Neutrophil (primary cell): ENCODE results near the gene PITPNB.

ENCODE experiments used
- H3K27ac ChIP-seq: fragments of 200-600 bp; sonication (generic); 2 replicates; pipeline ENCODE4 v1.5.1; 2016; ENCODE audit warnings: mild to moderate bottlenecking, moderate library complexity
- H3K27me3 ChIP-seq: fragments of 200-600 bp; sonication (generic); 2 replicates; pipeline ENCODE4 v1.6.0; 2016; ENCODE audit warnings: mild to moderate bottlenecking
- H3K36me3 ChIP-seq: fragments of 200-600 bp; sonication (generic); 2 replicates; pipeline ENCODE4 v1.5.1; 2017
- H3K4me1 ChIP-seq, 2 experiments: fragments of 200-600 bp in 1 of 2; sonication (generic) in 1 of 2; 1 replicate in 1 of 2; 2 replicates in 1 of 2; pipeline versions ENCODE4 v1.5.1 to v1.6.1; 2013 to 2016; ENCODE audit warnings: low read depth in 1 of 2, low read length in 1 of 2, mild to moderate bottlenecking in 1 of 2, moderate library complexity in 1 of 2; ENCODE audit not compliant: control insufficient read depth in 1 of 2, insufficient read depth in 1 of 2
- H3K4me3 ChIP-seq, 2 experiments: fragments of 200-600 bp in 1 of 2; sonication (generic) in 1 of 2; 1 replicate in 1 of 2; 2 replicates in 1 of 2; pipeline ENCODE4 v1.5.1; 2013 to 2016; ENCODE audit warnings: low read depth in 1 of 2, low read length in 1 of 2, mild to moderate bottlenecking in 1 of 2, moderate library complexity in 1 of 2
- H3K9me3 ChIP-seq: fragments of 200-600 bp; sonication (generic); 2 replicates; pipeline ENCODE4 v1.5.1; 2016
- TF ChIP-seq, protein P1 (sequence below): fragments of 200-600 bp; sonication (generic); IDR thresholded peaks from 2 replicates; pipeline ENCODE4 v1.5.1; 2016; ENCODE audit warnings: antibody characterized with exemption

The PITPNB gene

DNA sequence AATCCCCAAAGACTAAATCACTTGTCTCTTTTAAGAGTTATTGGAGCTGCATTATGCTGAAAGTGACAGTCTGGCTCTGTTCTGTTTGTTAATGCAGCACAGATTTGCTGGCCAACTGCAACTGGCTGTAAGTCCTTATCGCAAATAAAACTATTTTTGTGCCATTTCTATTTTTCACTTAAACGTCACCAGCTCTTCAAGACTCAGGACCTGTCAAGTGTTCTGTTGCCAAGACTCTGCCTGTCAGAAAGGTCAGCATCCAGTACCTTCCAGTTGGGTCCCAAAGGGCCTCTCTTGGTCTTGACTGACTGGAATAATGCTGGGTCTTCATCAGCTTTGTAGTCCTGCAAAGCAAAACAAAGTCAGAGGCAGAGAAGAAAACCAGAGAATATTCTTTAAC, 45.6 kb downstream of the PITPNB start:
- Histone ChIP-seq H3K4me3 (no peak overlapping the region), H3K4me1 (no peaks in the 10 kb centered on the region), H3K36me3 (peaks cover 48% of the 10 kb centered on the region), H3K27ac (no peak overlapping the region), H3K27me3 (no peaks in the 10 kb centered on the region), H3K9me3 (no peaks in the 10 kb centered on the region)
- TF ChIP-seq, protein P1, sequence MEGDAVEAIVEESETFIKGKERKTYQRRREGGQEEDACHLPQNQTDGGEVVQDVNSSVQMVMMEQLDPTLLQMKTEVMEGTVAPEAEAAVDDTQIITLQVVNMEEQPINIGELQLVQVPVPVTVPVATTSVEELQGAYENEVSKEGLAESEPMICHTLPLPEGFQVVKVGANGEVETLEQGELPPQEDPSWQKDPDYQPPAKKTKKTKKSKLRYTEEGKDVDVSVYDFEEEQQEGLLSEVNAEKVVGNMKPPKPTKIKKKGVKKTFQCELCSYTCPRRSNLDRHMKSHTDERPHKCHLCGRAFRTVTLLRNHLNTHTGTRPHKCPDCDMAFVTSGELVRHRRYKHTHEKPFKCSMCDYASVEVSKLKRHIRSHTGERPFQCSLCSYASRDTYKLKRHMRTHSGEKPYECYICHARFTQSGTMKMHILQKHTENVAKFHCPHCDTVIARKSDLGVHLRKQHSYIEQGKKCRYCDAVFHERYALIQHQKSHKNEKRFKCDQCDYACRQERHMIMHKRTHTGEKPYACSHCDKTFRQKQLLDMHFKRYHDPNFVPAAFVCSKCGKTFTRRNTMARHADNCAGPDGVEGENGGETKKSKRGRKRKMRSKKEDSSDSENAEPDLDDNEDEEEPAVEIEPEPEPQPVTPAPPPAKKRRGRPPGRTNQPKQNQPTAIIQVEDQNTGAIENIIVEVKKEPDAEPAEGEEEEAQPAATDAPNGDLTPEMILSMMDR, result no peak

DNA sequence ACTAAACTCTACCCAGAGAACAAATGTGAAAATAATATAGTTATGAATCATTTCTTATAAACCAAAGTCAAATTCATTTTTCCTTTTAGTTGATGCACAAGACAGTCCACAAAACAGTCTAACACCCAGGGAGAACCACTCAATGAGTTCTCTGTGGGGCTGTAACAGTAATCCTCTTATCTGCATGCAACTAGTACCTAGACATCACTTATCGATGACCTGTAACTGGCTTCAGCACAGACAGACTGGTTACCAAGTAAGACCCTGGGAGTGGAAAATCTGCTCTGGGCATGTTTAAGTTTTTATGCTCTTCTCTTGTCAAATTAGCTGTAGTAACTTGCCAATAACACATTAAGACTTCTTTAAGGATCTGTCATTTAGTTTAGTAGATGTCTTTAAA, 46.6 kb downstream of the PITPNB start:
- TF ChIP-seq, protein P1, result no peak
- Histone ChIP-seq H3K4me1 (no peaks in the 10 kb centered on the region), H3K27me3 (no peaks in the 10 kb centered on the region), H3K36me3 (peaks cover 48% of the 10 kb centered on the region), H3K27ac (no peak overlapping the region), H3K9me3 (no peaks in the 10 kb centered on the region), H3K4me3 (no peak overlapping the region)

DNA sequence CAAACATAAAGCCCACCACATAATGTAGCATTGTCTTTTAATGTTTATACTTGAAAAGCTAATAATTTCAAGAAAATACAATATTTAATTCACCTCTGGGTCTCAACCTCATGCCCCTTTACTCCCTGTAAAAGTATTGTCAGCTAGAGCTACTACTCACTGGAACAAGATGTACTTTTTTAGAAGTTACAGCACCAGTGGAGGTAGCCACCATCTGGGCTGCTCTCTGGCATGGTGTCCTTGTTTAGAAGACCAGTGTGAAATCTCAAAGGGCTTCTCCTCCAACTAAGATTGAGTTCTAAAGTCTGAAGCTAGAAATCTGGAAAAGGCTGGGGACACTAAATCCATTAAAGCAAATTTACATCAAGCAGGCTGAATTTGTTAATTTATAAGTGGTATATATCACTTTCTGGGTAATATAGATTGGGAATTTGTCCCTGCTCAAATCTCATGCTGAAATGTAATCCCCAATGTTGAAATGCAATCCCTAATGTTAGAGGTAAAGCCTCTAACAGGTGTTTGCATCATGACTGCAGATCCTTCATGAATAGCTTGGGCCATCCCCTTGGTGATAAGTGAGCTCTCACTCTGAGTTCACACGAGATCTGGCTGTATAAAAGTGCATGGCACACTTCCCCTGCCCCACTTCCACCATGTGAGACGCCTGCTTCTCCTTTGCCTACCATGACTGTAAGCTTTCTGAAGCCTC, 47.6 kb downstream of the PITPNB start:
- H3K9me3 ChIP-seq, result no peaks in the 10 kb centered on the region
- TF ChIP-seq, protein P1, result no peak

DNA sequence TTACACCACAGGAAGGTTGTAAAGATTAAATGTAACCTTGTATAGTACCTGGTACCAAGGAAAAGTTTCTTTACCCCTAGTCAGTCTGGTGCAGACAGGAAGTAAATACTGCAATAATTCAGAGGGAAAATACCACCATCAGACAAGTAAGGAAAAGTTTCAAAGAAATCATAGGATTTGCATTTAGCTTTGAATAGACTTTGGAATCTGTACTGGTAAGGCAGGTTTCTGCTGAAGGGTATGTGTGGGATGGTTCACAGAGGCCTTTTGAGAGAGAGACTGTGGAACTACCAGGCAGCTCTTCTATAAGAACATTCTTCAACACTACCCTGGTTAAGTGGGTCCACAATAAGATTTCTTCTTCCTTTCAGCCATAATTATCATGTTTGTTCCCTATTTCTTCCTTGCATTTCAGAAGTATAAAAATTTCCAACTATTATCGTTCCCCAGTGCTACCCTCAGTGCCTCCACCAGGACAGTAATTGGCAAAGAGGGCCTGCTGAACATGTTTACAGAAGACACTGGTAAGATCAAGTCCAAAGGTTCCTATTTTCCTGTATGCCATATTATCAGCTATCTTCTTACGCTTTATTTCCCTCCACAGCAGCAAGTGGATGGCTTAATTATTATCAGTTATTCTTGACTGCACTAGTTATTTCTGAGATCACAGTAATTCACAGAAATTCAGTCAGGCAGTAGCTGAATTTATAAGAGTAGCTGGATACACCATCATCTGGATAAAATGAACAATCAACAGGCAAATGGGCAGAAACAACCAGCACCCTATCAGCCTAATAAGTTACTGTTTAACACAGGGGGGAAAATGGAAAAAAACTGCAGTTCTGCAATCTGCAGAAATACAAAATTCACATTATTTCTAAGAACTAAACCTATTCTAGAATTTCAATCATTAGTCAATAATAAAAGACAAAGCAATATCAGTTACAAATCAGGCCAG, 48.5 kb downstream of the PITPNB start:
- Histone ChIP-seq H3K36me3 (peaks cover 42% of the 10 kb centered on the region), H3K27ac (no peak overlapping the region), H3K9me3 (no peaks in the 10 kb centered on the region)

More for the DNA sequence above, 47.6 kb downstream of the PITPNB start:
- Histone ChIP-seq H3K27me3 (no peaks in the 10 kb centered on the region), H3K4me1 (no peaks in the 10 kb centered on the region), H3K27ac (no peak overlapping the region), H3K36me3 (peaks cover 44% of the 10 kb centered on the region), H3K4me3 (no peak overlapping the region)

DNA sequence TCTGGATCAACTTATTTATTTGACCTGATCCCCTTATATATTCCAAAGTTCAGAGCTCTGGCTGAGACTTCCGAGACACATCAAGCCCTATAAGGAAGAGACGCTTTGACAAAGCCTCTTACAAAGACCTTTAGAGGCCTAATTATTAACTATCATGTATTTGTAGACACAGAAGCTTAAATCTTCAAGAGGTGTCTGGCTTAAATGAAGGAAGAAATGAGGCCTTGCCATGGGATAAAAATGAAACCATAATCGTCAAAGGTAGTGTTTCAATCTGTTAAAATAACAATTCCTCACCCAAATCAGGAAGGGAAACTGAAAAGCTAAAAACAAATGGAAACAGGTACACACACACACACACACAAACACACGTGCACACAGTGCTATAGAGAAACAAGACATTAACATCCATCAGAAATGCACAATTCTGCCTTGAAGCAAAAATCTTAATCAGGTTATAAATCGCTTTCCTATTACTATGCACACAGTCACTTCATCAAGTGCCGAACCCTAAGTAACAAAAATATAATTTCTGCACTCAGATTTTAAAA, 50.2 kb downstream of the PITPNB start:
- Histone ChIP-seq H3K9me3 (no peaks in the 10 kb centered on the region), H3K4me3 (no peak overlapping the region), H3K27me3 (no peaks in the 10 kb centered on the region), H3K36me3 (peaks cover 33% of the 10 kb centered on the region), H3K4me1 (no peaks in the 10 kb centered on the region), H3K27ac (no peak overlapping the region)
- TF ChIP-seq, protein P1, result no peak

More for the DNA sequence above, 48.5 kb downstream of the PITPNB start:
- TF ChIP-seq, protein P1, result no peak
- H3K27me3 ChIP-seq, result no peaks in the 10 kb centered on the region
- no peak overlapping the region for H3K4me3 ChIP-seq
- H3K4me1 ChIP-seq, result no peaks in the 10 kb centered on the region
